ENCODE data around the gene DENND1A.
A peak's percentile ranks its signal among the peaks of the same experiment; 100 is the strongest.

Gene DENND1A

DNA sequence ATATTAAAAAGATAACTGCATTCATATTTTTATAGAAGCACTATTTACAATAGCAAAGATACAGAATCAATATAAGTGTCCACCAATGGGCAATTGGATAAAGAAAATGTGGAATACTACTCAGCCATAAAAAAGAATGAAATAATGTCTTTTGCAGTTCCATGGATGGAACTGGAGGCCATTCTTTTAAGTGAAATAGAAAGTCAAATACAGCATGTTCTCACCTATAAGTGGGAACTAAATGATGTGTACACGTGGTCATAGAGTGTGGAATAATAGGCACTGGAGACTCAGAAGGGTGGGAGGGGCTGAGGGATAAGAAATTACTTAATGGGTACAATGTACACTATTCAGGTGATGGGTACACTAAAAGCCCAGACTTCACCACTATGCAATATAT lies 53.2 kb downstream of the DENND1A start:
- no peak overlapping the region for H3K4me3 ChIP-seq (ENCODE audit: low read depth, low read length)
- DNase-seq (ENCODE audit: low read depth): no peak
- no peak for TF ChIP-seq CTCF (conservative IDR thresholded peaks at IDR 0.05; ENCODE audit: low read depth, low read length)

GRCh38 chr9:123872710-123873109 lies 57.2 kb downstream of the DENND1A start:
- no peak for DNase-seq (ENCODE audit: low read depth)
- H3K4me3 ChIP-seq (ENCODE audit: low read depth, low read length): no peak overlapping the region
- TF ChIP-seq CTCF (conservative IDR thresholded peaks at IDR 0.05; ENCODE audit: low read depth, low read length): no peak

DNA sequence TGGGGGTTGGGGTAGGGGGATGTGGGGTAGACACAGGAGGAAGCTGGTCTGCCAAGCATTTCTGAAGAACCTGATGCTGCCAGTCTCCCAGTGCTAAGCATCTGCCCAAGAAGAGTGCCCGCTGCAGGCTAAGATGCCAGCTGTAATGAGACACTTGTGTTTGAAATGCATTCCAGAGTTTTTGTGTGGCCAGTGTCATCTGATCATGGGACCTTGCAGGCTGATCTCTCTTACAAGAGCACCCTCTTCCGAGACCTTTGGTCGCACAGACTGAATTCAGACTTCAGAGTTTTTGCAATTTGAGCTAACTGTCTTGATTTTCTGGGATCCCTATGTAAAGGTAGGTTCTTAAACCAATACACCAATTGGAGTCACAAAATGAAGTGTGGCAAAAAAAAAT lies 58.1 kb downstream of the DENND1A start:
- no peak overlapping the region for H3K4me3 ChIP-seq (ENCODE audit: low read depth, low read length)
- DNase-seq (ENCODE audit: low read depth): no peak
- TF ChIP-seq CTCF (conservative IDR thresholded peaks at IDR 0.05; ENCODE audit: low read depth, low read length): no peak

- DNase-seq (ENCODE audit: low read depth): no peak
- H3K4me3 ChIP-seq (ENCODE audit: low read depth, low read length): no peak overlapping the region
These were observed 61.9 kb downstream of the DENND1A start for GRCh38 chr9:123868002-123868401.

GRCh38 chr9:123867034-123867433 lies 62.9 kb downstream of the DENND1A start:
- no peak overlapping the region for H3K4me3 ChIP-seq (ENCODE audit: low read depth, low read length)
- no peak for DNase-seq (ENCODE audit: low read depth)
- no peak for TF ChIP-seq CTCF (conservative IDR thresholded peaks at IDR 0.05; ENCODE audit: low read depth, low read length)

More at GRCh38 chr9:123868002-123868401, 61.9 kb downstream of the DENND1A start:
- TF ChIP-seq CTCF (conservative IDR thresholded peaks at IDR 0.05; ENCODE audit: low read depth, low read length): no peak

DNA sequence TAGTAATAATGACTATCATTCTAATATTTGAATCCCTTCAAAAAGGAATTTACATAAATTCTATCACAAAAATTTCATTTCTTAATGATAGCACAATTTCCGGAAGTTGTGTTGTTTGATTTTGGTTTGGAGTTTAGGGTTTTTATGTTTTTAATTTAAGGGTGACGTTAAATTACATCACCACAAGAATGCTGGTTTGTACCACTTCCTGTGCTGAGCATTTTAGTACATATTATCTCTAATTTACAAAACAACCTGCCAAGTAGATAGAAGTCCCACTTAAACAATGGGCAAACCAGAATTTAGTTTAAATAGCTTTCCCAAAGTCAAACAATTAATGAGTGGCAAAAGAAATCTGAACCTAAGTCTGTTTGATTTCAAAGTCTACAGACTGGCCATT lies 63.4 kb downstream of the DENND1A start:
- peak; percentile 43 for DNase-seq (ENCODE audit: low read depth)
- TF ChIP-seq CTCF (conservative IDR thresholded peaks at IDR 0.05; ENCODE audit: low read depth, low read length): no peak
- no peak overlapping the region for H3K4me3 ChIP-seq (ENCODE audit: low read depth, low read length)

- no peak overlapping the region for H3K4me3 ChIP-seq (ENCODE audit: low read depth, low read length)
- no peak for TF ChIP-seq CTCF (conservative IDR thresholded peaks at IDR 0.05; ENCODE audit: low read depth, low read length)
These were observed 64.5 kb downstream of the DENND1A start for GRCh38 chr9:123865226-123866000.

More at GRCh38 chr9:123865226-123866000, 64.5 kb downstream of the DENND1A start:
- no peak for DNase-seq (ENCODE audit: low read depth)
